Thoracic aorta (tissue), 2 donors: ENCODE results near the gene SPAG9. TPM values are rescaled to one million over a fixed set of nuclear protein-coding genes. Genes with fewer than 3 reads are reported as not detected.
"Not testable (repeated sequence)": the region's sequence is repeated elsewhere in the genome, so short reads cannot be mapped to it uniquely, and the experiment has no call there.

Experiments
- ATAC-seq: fragments of 150-250 bp; one replicate; pipeline ENCODE4 v1.8.0; 2017; ENCODE audit warnings: low read depth; ENCODE audit not compliant: insufficient number of reproducible peaks, low FRiP score
- DNase-seq: peaks from one replicate; pipeline ENCODE4 v3.0.0-alpha.2; 2020; ENCODE audit warnings: low spot score
- H3K27ac ChIP-seq, 2 donors: fragments of 200-600 bp; sonication (generic); 1 replicate in 1 of 2; 2 replicates in 1 of 2; pipeline ENCODE4 v1.5.1; 2016; ENCODE audit warnings: mild to moderate bottlenecking in 2 of 2, moderate library complexity in 2 of 2
- H3K27me3 ChIP-seq: fragments of 200-600 bp; sonication (generic); replicated peaks from 2 replicates; pipeline ENCODE4 v1.6.0; 2016; ENCODE audit warnings: mild to moderate bottlenecking; ENCODE audit not compliant: insufficient read depth
- H3K36me3 ChIP-seq: fragments of 200-600 bp; sonication (generic); one replicate; pipeline ENCODE4 v1.5.1; 2016
- H3K4me1 ChIP-seq, 2 donors: fragments of 200-600 bp; sonication (generic); 1 replicate in 1 of 2; 2 replicates in 1 of 2; pipeline versions ENCODE4 v1.5.1 to v1.6.0; 2016; ENCODE audit warnings: low read depth in 2 of 2, mild to moderate bottlenecking in 1 of 2; ENCODE audit not compliant: control insufficient read depth in 1 of 2
- H3K4me3 ChIP-seq: fragments of 200-600 bp; sonication (generic); 2 replicates; pipeline ENCODE4 v1.5.1; 2016; ENCODE audit warnings: mild to moderate bottlenecking
- H3K9me3 ChIP-seq: fragments of 200-600 bp; sonication (generic); 2 replicates; pipeline ENCODE4 v1.5.1; 2016
- CTCF ChIP-seq: fragments of 200-600 bp; sonication (generic); IDR thresholded peaks from one replicate; pipeline ENCODE4 v1.5.1; 2019; ENCODE audit warnings: antibody characterized with exemption
- total RNA-seq, 2 donors: library from RNA; depleted of rRNA; stranded (reverse); fragments of >200 nt; gene quantifications; one replicate each; pipeline versions ENCODE4 v1.1.0 to v1.2.3, GENCODE V29; 2016

The SPAG9 gene
- total RNA-seq, 2 donors from 2014 or later = 105 to 162 TPM

DNA sequence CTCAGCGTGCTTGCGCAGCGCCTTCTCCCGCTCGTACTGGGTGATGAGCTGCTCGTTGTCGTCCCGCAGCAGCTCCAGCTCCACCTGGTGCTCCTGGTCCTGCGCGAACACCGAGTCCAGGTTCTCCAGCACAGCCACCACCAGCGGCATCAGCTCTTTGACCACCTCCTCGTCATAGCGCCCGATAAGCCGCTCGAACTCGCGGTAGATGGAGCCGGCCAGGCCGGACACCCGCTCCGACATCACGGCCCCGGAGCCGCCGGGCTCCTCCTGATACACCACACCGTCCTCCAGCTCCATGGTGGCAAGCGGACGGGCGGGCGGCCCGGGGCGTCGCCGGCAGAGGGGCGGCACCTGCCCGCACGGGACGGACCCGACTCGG lies 320 bp downstream of the SPAG9 start:
- H3K9me3 ChIP-seq = no peaks in the 10 kb centered on the region
- H3K27me3 ChIP-seq = no peaks in the 10 kb centered on the region
- peaks cover 19 to 30% of the 10 kb centered on the region in 2 donors for H3K4me1 ChIP-seq
- ATAC-seq = peak; percentile 25
- H3K4me3 ChIP-seq = peak overlapping the region; percentile 79
- no peaks in the 10 kb centered on the region for H3K36me3 ChIP-seq
- DNase-seq = no peak
- peak overlapping the region; percentile 95 to 98 for H3K27ac ChIP-seq
- no peak for TF ChIP-seq CTCF

DNA sequence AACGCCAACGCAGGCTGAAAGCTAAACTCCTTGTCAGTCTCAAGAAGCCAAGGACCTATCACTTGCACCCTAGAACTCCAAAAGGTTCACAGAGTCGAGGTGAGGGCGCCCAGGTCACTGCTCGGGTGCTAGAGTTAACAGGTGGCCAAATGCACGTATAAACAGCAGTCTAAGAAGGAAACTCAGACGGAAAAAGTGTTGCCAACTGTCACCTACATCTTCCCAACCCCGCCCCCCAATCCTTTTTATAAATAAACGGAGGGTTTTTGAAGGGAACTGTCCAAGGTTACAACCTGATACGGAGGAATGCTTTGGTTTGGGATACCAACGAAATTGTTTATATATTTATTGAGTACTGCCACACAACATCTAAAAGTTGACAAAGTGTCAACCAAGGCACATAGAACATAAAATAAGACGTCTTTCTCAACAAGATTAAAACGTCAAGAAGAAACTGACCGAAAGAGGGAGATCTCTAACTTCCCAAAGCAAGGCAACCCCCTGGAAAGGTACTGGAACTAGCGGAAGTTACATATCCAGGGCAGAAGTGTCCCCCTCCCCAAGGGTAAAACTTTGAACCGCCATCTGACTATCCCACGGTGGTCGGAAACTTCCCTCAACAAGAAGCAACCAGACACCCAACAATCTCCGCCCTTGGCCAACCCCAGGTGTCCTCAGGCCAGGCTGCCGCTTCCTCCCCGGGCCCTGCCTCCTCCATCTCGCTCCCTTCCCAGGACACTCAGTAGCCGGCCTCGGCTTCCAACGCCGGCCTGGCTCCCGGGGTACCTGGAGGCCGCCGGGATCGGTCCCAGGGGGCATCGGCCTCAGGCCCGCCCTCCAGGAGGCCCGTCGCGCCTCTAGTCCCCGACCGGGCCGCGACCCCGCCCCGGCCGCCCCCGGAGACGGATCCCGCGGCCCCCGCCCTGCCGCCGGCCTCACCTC lies 982 bp downstream of the SPAG9 start:
- Histone ChIP-seq H3K36me3 (no peaks in the 10 kb centered on the region), H3K9me3 (no peaks in the 10 kb centered on the region), H3K27me3 (no peaks in the 10 kb centered on the region), H3K4me3 (peak overlapping the region; percentile 79), H3K4me1 (peaks cover 19 to 30% of the 10 kb centered on the region in 2 donors), H3K27ac (peak overlapping the region; percentile 95 to 98)
- no peak for TF ChIP-seq CTCF
- DNase-seq (no peak), ATAC-seq (no peak)

- no peaks in the 10 kb centered on the region for H3K9me3 ChIP-seq
- no peak for TF ChIP-seq CTCF
- peaks cover 19 to 30% of the 10 kb centered on the region in 2 donors for H3K4me1 ChIP-seq
- peak overlapping the region; percentile 28 to 95 for H3K27ac ChIP-seq
- DNase-seq (no peak), ATAC-seq (no peak)
- no peaks in the 10 kb centered on the region for H3K27me3 ChIP-seq
- H3K36me3 ChIP-seq = no peaks in the 10 kb centered on the region
- H3K4me3 ChIP-seq = peak overlapping the region; percentile 79
Measured at GRCh38 chr17:51118330-51119195, 2.1 kb downstream of the SPAG9 start.

- ATAC-seq = no peak
- Histone ChIP-seq H3K36me3 (no peaks in the 10 kb centered on the region), H3K9me3 (no peaks in the 10 kb centered on the region), H3K4me1 (peaks cover 28 to 48% of the 10 kb centered on the region in 2 donors), H3K4me3 (no peak overlapping the region), H3K27ac (no peak overlapping the region), H3K27me3 (no peaks in the 10 kb centered on the region)
- DNase-seq = no peak
- no peak for TF ChIP-seq CTCF
Measured at GRCh38 chr17:51115179-51115578, 5.5 kb downstream of the SPAG9 start.

DNA sequence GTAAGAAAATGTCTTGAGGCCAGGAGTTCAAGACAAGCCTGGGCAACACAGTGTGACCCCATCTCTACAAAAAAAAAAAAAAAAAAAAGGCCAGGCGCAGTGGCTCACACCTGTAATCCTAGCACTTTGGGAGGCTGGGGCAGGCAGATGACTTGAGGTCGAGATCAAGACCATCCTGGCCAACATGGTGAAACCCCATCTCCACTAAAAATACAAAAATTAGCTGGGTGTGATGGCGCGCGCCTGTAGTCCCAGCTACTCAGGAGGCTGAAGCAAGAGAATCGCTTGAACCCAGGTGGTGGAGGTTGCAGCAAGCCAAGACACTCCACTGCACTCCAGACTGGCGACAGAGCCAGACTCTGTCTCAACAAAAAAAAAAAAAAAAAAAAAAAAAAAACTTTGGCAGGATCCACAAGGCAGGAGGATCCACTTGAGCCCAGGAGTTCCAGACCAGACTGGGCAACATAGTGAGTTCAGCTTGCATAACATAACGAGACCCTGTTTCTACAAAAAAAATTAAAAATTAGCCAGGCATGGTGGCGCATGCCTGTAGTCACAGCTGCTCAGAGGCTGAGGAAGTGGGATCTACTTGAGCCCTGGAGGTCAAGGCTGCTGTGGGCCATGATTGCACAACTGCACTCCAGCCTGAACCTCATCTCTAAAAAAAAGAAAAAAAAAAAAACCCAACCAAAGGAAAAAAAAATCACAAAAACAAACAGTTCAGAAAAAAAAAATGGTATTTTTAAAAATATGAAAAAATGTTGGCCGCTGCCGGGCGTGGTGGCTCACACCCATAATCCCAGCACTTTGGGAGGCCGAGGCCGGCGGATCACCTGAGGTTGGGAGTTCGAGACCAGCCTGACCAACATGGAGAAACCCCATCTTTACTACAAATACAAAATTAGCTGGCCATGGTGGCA lies 8.1 kb downstream of the SPAG9 start:
- H3K36me3 ChIP-seq, H3K27ac ChIP-seq, DNase-seq, H3K9me3 ChIP-seq, H3K4me3 ChIP-seq, ATAC-seq, H3K27me3 ChIP-seq: not testable (repeated sequence)
- peaks cover 11 to 30% of the 10 kb centered on the region in 2 donors for H3K4me1 ChIP-seq
